Loucy (cell line): Measurements from ENCODE around the gene DENND4A.

Source experiments
- CTCF ChIP-seq: fragments of 200-600 bp; sonication (generic); conservative IDR thresholded peaks from 2 replicates; pipeline ENCODE4 v1.5.1; 2014; ENCODE audit warnings: mild to moderate bottlenecking, antibody characterized with exemption, low read length
- EZH2phosphoT487 ChIP-seq: fragments of 200-600 bp; IDR thresholded peaks from 2 replicates; pipeline ENCODE4 v1.6.1; 2018; ENCODE audit warnings: antibody characterized with exemption, mild to moderate bottlenecking, moderate library complexity, borderline replicate concordance

- no peak for TF ChIP-seq CTCF
- TF ChIP-seq EZH2phosphoT487 = no peak
Observed at GRCh38 chr15:65841121-65841930, 49.2 kb upstream of the DENND4A start.
